SK-N-SH treated with all-trans-retinoic acid at 6 μM for 48 hours (cell line): ENCODE results near the gene CAMKK2.

Experiments used
- ATAC-seq: fragments of 200-7000 bp; cut with Tn5 transposase; 3 replicates; pipeline ENCODE4 v1.9.1; 2020; ENCODE audit warnings: mild to moderate bottlenecking, moderate library complexity
- ARNTL ChIP-seq: fragments of 450-650 bp; formaldehyde crosslinking; IDR thresholded peaks from 2 replicates; pipeline ENCODE4 v1.5.0; 2020; ENCODE audit warnings: low read depth, mild to moderate bottlenecking, moderate library complexity, borderline replicate concordance
- BACH2 ChIP-seq: fragments of 250-450 bp; sonication (Bioruptor Pico); IDR thresholded peaks from 2 replicates; pipeline ENCODE4 v1.9.0; 2021; ENCODE audit warnings: mild to moderate bottlenecking, borderline replicate concordance
- CREB5 ChIP-seq: fragments of 250-450 bp; sonication (Bioruptor Pico); IDR thresholded peaks from 2 replicates; pipeline ENCODE4 v1.5.1; 2020; ENCODE audit warnings: low read depth, mild to moderate bottlenecking, moderate library complexity
- CSDC2 ChIP-seq: fragments of 250-450 bp; sonication (Bioruptor Pico); IDR thresholded peaks from 2 replicates; pipeline ENCODE4 v1.5.0; 2020; ENCODE audit warnings: mild to moderate bottlenecking, moderate library complexity
- CSRNP3 ChIP-seq: fragments of 250-450 bp; sonication (Bioruptor Pico); IDR thresholded peaks from 2 replicates; pipeline ENCODE4 v1.5.1; 2021; ENCODE audit warnings: mild to moderate bottlenecking, moderate library complexity
- ESRRG ChIP-seq: fragments of 250-450 bp; sonication (Bioruptor Pico); IDR thresholded peaks from 2 replicates; pipeline ENCODE4 v1.6.1; 2021; ENCODE audit warnings: mild to moderate bottlenecking
- GLIS3 ChIP-seq: fragments of 250-450 bp; sonication (Bioruptor Pico); IDR thresholded peaks from 2 replicates; pipeline ENCODE4 v1.5.0; 2020; ENCODE audit warnings: mild to moderate bottlenecking, moderate library complexity
- PATZ1 ChIP-seq: fragments of 250-450 bp; sonication (Bioruptor Pico); IDR thresholded peaks from 2 replicates; pipeline ENCODE4 v1.8.0; 2020; ENCODE audit warnings: mild to moderate bottlenecking, moderate library complexity, borderline replicate concordance
- POU6F1 ChIP-seq: fragments of 250-450 bp; sonication (Bioruptor Pico); IDR thresholded peaks from 2 replicates; pipeline ENCODE4 v1.8.0; 2021; ENCODE audit warnings: low read depth, mild to moderate bottlenecking, moderate library complexity, borderline replicate concordance
- PPARA ChIP-seq: fragments of 250-450 bp; sonication (Bioruptor Pico); IDR thresholded peaks from 2 replicates; pipeline ENCODE4 v1.5.0; 2020; ENCODE audit warnings: mild to moderate bottlenecking, borderline replicate concordance
- RARB ChIP-seq: fragments of 250-450 bp; sonication (Bioruptor Pico); IDR thresholded peaks from 2 replicates; pipeline ENCODE4 v1.8.0; 2021; ENCODE audit warnings: mild to moderate bottlenecking, moderate library complexity
- SNAI2 ChIP-seq: fragments of 250-450 bp; sonication (Bioruptor Pico); IDR thresholded peaks from 2 replicates; pipeline ENCODE4 v1.5.0; 2020; ENCODE audit warnings: mild to moderate bottlenecking, moderate library complexity
- TCF4 ChIP-seq: fragments of 250-450 bp; sonication (Bioruptor Pico); IDR thresholded peaks from 2 replicates; pipeline ENCODE4 v1.8.0; 2021; ENCODE audit warnings: mild to moderate bottlenecking, moderate library complexity, borderline replicate concordance
- TOX ChIP-seq: fragments of 250-450 bp; sonication (Bioruptor Pico); IDR thresholded peaks from 2 replicates; pipeline ENCODE4 v1.8.0; 2021; ENCODE audit warnings: mild to moderate bottlenecking, moderate library complexity, borderline replicate concordance
- TSHZ2 ChIP-seq: fragments of 250-450 bp; sonication (Bioruptor Pico); IDR thresholded peaks from 2 replicates; pipeline ENCODE4 v1.5.0; 2020; ENCODE audit warnings: mild to moderate bottlenecking, moderate library complexity
- ZC3H10 ChIP-seq: fragments of 250-450 bp; sonication (Bioruptor Pico); IDR thresholded peaks from 2 replicates; pipeline ENCODE4 v1.5.1; 2021; ENCODE audit warnings: mild to moderate bottlenecking, moderate library complexity
- ZFP30 ChIP-seq: fragments of 450-650 bp; formaldehyde crosslinking; IDR thresholded peaks from 2 replicates; pipeline ENCODE4 v1.5.0; 2022; ENCODE audit warnings: mild to moderate bottlenecking, moderate library complexity
- ZNF565 ChIP-seq: fragments of 450-650 bp; formaldehyde crosslinking; conservative IDR thresholded peaks from 2 replicates; pipeline ENCODE4 v1.5.0; 2020; ENCODE audit warnings: low read depth, mild to moderate bottlenecking, moderate library complexity
- ZNF70 ChIP-seq: fragments of 450-650 bp; formaldehyde crosslinking; IDR thresholded peaks from 2 replicates; pipeline ENCODE4 v1.5.0; 2020; ENCODE audit warnings: mild to moderate bottlenecking, moderate library complexity
- ZNF8 ChIP-seq: fragments of 450-650 bp; formaldehyde crosslinking; IDR thresholded peaks from 2 replicates; pipeline ENCODE4 v1.5.0; 2020; ENCODE audit warnings: mild to moderate bottlenecking, moderate library complexity

CAMKK2 gene

GRCh38 chr12:121326996-121327674 is 30.6 kb upstream of the CAMKK2 start (continued):
- TF ChIP-seq CREB5 (no peak), GLIS3 (CRISPR knock-in tag) (no peak), SNAI2 (CRISPR knock-in tag) (no peak), PPARA (no peak)
- TF ChIP-seq, all 23 proteins: peak for 0

- TF ChIP-seq TSHZ2 (CRISPR knock-in tag) (no peak), BACH2 (CRISPR knock-in tag) (no peak), TOX (CRISPR knock-in tag) (no peak), ARNTL (CRISPR knock-in tag) (no peak), CSDC2 (CRISPR knock-in tag) (no peak), GLIS3 (CRISPR knock-in tag) (no peak), CREB5 (no peak), ZC3H10 (CRISPR knock-in tag) (no peak), ZNF70 (CRISPR knock-in tag) (no peak), TCF4 (CRISPR knock-in tag) (no peak), ZFP30 (CRISPR knock-in tag) (no peak), RARB (CRISPR knock-in tag) (no peak), PATZ1 (CRISPR knock-in tag) (no peak), CSRNP3 (CRISPR knock-in tag) (no peak), ZNF8 (CRISPR knock-in tag) (no peak), POU6F1 (CRISPR knock-in tag) (no peak), ZNF565 (CRISPR knock-in tag) (no peak)
- no peak for ATAC-seq
Observed at GRCh38 chr12:121325922-121326396, 29.4 kb upstream of the CAMKK2 start.

- no peak for ATAC-seq
- TF ChIP-seq SNAI2 (CRISPR knock-in tag) (no peak), ESRRG (CRISPR knock-in tag) (no peak), ZFP30 (CRISPR knock-in tag) (no peak), ARNTL (CRISPR knock-in tag) (no peak), ZC3H10 (CRISPR knock-in tag) (no peak)
Observed at GRCh38 chr12:121323908-121324307, 27.4 kb upstream of the CAMKK2 start.
